ENCODE results near the gene WFS1. TPM values are rescaled to one million over a fixed set of nuclear protein-coding genes. Genes with fewer than 3 reads are reported as not detected.

WFS1 gene
- total and polyA plus RNA-seq, 2 of the 8 experiments (the other 6 are each of a cell fraction or from before 2014, with no cell fraction given): 29.1 to 43.1 TPM

DNA sequence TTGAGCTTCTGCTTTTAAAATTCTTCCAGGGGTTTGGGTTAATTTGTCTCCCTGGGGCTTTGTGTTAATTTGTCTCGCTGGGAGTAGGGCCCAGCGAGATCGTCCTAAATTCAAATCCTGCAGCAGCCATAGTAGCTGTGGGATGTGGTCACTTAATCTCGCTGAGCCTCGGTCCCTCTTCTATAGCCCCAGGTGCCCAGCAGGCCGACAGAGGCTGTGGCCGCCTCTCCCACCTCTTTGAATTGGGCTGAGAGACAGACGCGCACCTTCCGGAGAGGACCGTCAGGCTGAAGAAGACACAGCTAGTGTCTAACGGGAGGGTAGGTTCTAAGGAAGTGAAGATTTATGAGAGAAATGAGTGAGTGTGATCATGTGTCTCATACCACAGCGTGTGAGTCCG is 15.7 kb upstream of the WFS1 start:
- POLR2A ChIA-PET (ENCODE audit: partially characterized antibody): no interaction called here
- CTCF ChIA-PET (ENCODE audit: partially characterized antibody): interaction anchor here (0.5 to 37.7 kb wide), 13 partner anchors 8 to 292 kb away, joined by 3 to 908 read pairs (median 5); partner anchors contain the start of gene WFS1
- no peak overlapping the region for H3K4me2 ChIP-seq (ENCODE audit: insufficient read depth in 1 of 2, low read depth in 2 of 2, low read length in 2 of 2)
- H3K27me3 ChIP-seq (replicated peaks in 1 of 4; ENCODE audit: control insufficient read depth in 3 of 4, extremely low read depth in 1 of 4, insufficient read depth in 3 of 4, low read length in 3 of 4): no peaks in the 10 kb centered on the region
- H3K23me2 ChIP-seq (ENCODE audit: low read depth, low read length): 0 out of 2 replicates have a peak, but pooled peaks cover 2% of the 10 kb centered on the region
- no peak overlapping the region for H3K4me3 ChIP-seq (ENCODE audit: extremely low read depth in 1 of 4, insufficient read depth in 2 of 4, low read depth in 3 of 4, low read length in 4 of 4)
- no peak overlapping the region for H2AK5ac ChIP-seq (ENCODE audit: low read depth, low read length)
- no peaks in the 10 kb centered on the region for H3K36me3 ChIP-seq (ENCODE audit: control insufficient read depth in 2 of 4, insufficient read depth in 4 of 4, low read length in 3 of 4)
- no peaks in the 10 kb centered on the region for H3K9me3 ChIP-seq (ENCODE audit: insufficient read depth in 2 of 2, low read depth in 1 of 2, low read length in 1 of 2)
- H4K8ac ChIP-seq (ENCODE audit: extremely low read depth, insufficient read depth, low read length): no peak overlapping the region
- peaks cover 0 to 6% (median 5%) of the 10 kb centered on the region in 4 experiments; a peak in 5 of 7 replicates for H3K4me1 ChIP-seq (replicated peaks in 1 of 4; ENCODE audit: control insufficient read depth in 3 of 4, insufficient read depth in 4 of 4, low read length in 3 of 4)
- H2BK120ac ChIP-seq (replicated peaks; ENCODE audit: low read depth, low read length): no peak overlapping the region
- H3K79me2 ChIP-seq (ENCODE audit: control insufficient read depth in 1 of 2, insufficient read depth in 2 of 2, low read length in 2 of 2): no peaks in the 10 kb centered on the region
- 89% methylated on average over 14 of the region's 14 CpGs; no CpG with 5 or more reads in 1 of the 2 experiments for WGBS, 2 experiments (ENCODE audit: extremely low coverage in 1 of 2, insufficient coverage in 1 of 2, insufficient read length in 1 of 2, insufficient replicate concordance in 2 of 2, low coverage in 1 of 2, low lambda C conversion rate in 2 of 2, missing lambda C conversion rate in 1 of 2)
- no peak overlapping the region for H3K27ac ChIP-seq (ENCODE audit: low read depth, low read length)
- no peak overlapping the region for H4K91ac ChIP-seq (replicated peaks; ENCODE audit: insufficient read length, low read length)
- H3K23ac ChIP-seq (ENCODE audit: insufficient read length): no peak overlapping the region
- H4K5ac ChIP-seq (ENCODE audit: insufficient read length, low read depth, low read length): no peak overlapping the region
- no peak overlapping the region for H2BK5ac ChIP-seq (ENCODE audit: low read depth, low read length)
- H2AFZ ChIP-seq (ENCODE audit: low read length): no peak overlapping the region
- DNase-seq (ENCODE audit: low read depth in 1 of 2, low spot score in 2 of 2): no peak
- H4K20me1 ChIP-seq (replicated peaks in 1 of 2; ENCODE audit: control insufficient read depth in 1 of 2, insufficient read depth in 2 of 2, low read length in 2 of 2): no peaks in the 10 kb centered on the region
- FAIRE-seq: no peak
- H3K9ac ChIP-seq (replicated peaks in 1 of 4; ENCODE audit: extremely low read depth in 1 of 4, low read depth in 3 of 4, low read length in 3 of 4): no peak overlapping the region
- H2BK20ac ChIP-seq (ENCODE audit: low read length): no peak overlapping the region
- no peak overlapping the region for H2BK12ac ChIP-seq (ENCODE audit: low read depth, low read length)
- no peak overlapping the region for H3K14ac ChIP-seq (ENCODE audit: insufficient read length)
- TF ChIP-seq BRCA1 (IDR thresholded peaks at IDR 0.05; ENCODE audit: low read depth, low read length) (no peak), SAP30 (IDR thresholded peaks at IDR 0.05; ENCODE audit: insufficient read depth, insufficient replicate concordance, low read length) (no peak), SP1 (IDR thresholded peaks at IDR 0.05; ENCODE audit: low read depth, low read length) (no peak), POLR2A (IDR thresholded peaks at IDR 0.05; ENCODE audit: control extremely low read depth in 1 of 2, low read depth in 2 of 2, low read length in 2 of 2) (no peak)
- no peak overlapping the region for H3K18ac ChIP-seq (ENCODE audit: extremely low read depth, low read length)
- no peak overlapping the region for H3K4ac ChIP-seq (replicated peaks; ENCODE audit: insufficient read length, low read depth, low read length)
- H3K79me1 ChIP-seq (ENCODE audit: low read depth, low read length): no peaks in the 10 kb centered on the region
- H3K56ac ChIP-seq (replicated peaks; ENCODE audit: insufficient read length, low read depth, low read length): no peak overlapping the region
- H2BK15ac ChIP-seq (ENCODE audit: low read length): no peak overlapping the region
